T-cell (primary cell): ENCODE data around the gene ROBO1. TPM values are rescaled to one million over a fixed set of nuclear protein-coding genes. Genes with fewer than 3 reads are reported as not detected.
"Not testable (repeated sequence)": the region's sequence is repeated elsewhere in the genome, so short reads cannot be mapped to it uniquely, and the experiment has no call there.

Source experiments
- ATAC-seq, 4 experiments: fragments of 200-7000 bp in 3 of 4; fragments of 150-1000 bp in 1 of 4; cut with Tn5 transposase; replicated peaks in 1 of 4; 1 replicate in 3 of 4; 2 replicates in 1 of 4; pipeline ENCODE4 v1.10.0; 2021; ENCODE audit warnings: moderate library complexity in 3 of 4, mild to moderate bottlenecking in 2 of 4, moderate number of reproducible peaks in 1 of 4
- CTCF ChIA-PET, 2 donors: fragments of 300-600 bp; sonication (Branson Sonifier 250); formaldehyde crosslinking; loops; one replicate each; lab custom pipeline; 2022; ENCODE audit warnings: antibody characterized with exemption in 2 of 2; lab: Charles Lee
- POLR2A ChIA-PET, 2 donors: fragments of 300-600 bp; sonication (Branson Sonifier 250); formaldehyde crosslinking; loops; one replicate each; lab custom pipeline; 2022; ENCODE audit warnings: antibody characterized with exemption in 2 of 2; lab: Charles Lee
- DNase-seq, 35 experiments: peaks; one replicate each; pipeline versions ENCODE4 v3.0.0 to v3.0.0-alpha.2; 2013 to 2023
- H3K27ac ChIP-seq: one replicate; pipeline ENCODE4 v1.5.1; 2013; ENCODE audit warnings: low read length
- H3K27me3 ChIP-seq, 2 experiments: replicated peaks in 1 of 2; 1 replicate in 1 of 2; 2 replicates in 1 of 2; pipeline versions ENCODE4 v1.6.1 to v1.7.0; 2013; ENCODE audit warnings: low read length in 1 of 2, mixed read lengths in 1 of 2; ENCODE audit not compliant: control insufficient read depth in 2 of 2, insufficient read depth in 2 of 2; ENCODE audit errors: extremely low read depth in 1 of 2
- H3K36me3 ChIP-seq, 2 donors: 1 replicate in 1 of 2; 2 replicates in 1 of 2; pipeline versions ENCODE4 v1.6.1 to v1.7.0; 2013; ENCODE audit warnings: low read length in 1 of 2; ENCODE audit not compliant: control insufficient read depth in 2 of 2, insufficient read depth in 1 of 2; ENCODE audit errors: extremely low read depth in 1 of 2
- H3K4me1 ChIP-seq, 2 experiments: 1 replicate in 1 of 2; 2 replicates in 1 of 2; pipeline versions ENCODE4 v1.6.1 to v1.7.0; 2013; ENCODE audit warnings: low read length in 2 of 2, mixed read lengths in 1 of 2; ENCODE audit not compliant: insufficient read depth in 2 of 2, control insufficient read depth in 1 of 2; ENCODE audit errors: extremely low read depth in 1 of 2
- H3K4me3 ChIP-seq, 2 donors: 1 replicate in 1 of 2; 2 replicates in 1 of 2; pipeline versions ENCODE4 v1.5.1 to v1.7.0; 2013; ENCODE audit warnings: mild to moderate bottlenecking in 2 of 2, low read length in 1 of 2, moderate library complexity in 1 of 2; ENCODE audit not compliant: control insufficient read depth in 1 of 2; ENCODE audit errors: extremely low read depth in 1 of 2
- H3K9me3 ChIP-seq: 2 replicates; pipeline ENCODE4 v1.7.0; 2013
- H3K27ac Mint-ChIP-seq, 2 donors: one replicate each; pipeline ENCODE4 v1.8.0; 2020 to 2021; ENCODE audit warnings: mild to moderate bottlenecking in 2 of 2, mixed read lengths in 2 of 2
- H3K27me3 Mint-ChIP-seq, 2 donors: one replicate each; pipeline ENCODE4 v1.8.0; 2021 to 2022; ENCODE audit warnings: mixed read lengths in 2 of 2
- H3K36me3 Mint-ChIP-seq: one replicate; pipeline ENCODE4 v1.8.0; 2021; ENCODE audit warnings: mixed read lengths
- H3K4me1 Mint-ChIP-seq, 3 donors: one replicate each; pipeline ENCODE4 v1.8.0; 2020 to 2022; ENCODE audit warnings: mixed read lengths in 3 of 3, mild to moderate bottlenecking in 1 of 3
- H3K4me3 Mint-ChIP-seq, 3 donors: one replicate each; pipeline ENCODE4 v1.8.0; 2020 to 2022; ENCODE audit warnings: mild to moderate bottlenecking in 3 of 3, mixed read lengths in 3 of 3, moderate library complexity in 3 of 3
- H3K9me3 Mint-ChIP-seq, 3 donors: one replicate each; pipeline ENCODE4 v1.8.0; 2020 to 2022; ENCODE audit warnings: mixed read lengths in 3 of 3
- WGBS: methylation state at CpG from one replicate; pipeline ENCODE4 v1.1.5; 2013; ENCODE audit warnings: missing lambda C conversion rate; ENCODE audit not compliant: insufficient coverage; 5-methylcytosine and 5-hydroxymethylcytosine counted together
- total RNA-seq, 35 experiments: library from RNA in 6 of 35; stranded (reverse) in 6 of 35; fragments of 120-200 nt in 1 of 35; gene quantifications; one replicate each; pipeline versions ENCODE4 v1.2.1 to v1.2.4 and lab custom pipeline; 2013 to 2026

ROBO1 gene
- total RNA-seq, 5 donors from 2014 or later (not counting 1 experiment from before 2014, with no cell fraction given), result 0.20 to 2.4 (median 1.7) TPM

DNA sequence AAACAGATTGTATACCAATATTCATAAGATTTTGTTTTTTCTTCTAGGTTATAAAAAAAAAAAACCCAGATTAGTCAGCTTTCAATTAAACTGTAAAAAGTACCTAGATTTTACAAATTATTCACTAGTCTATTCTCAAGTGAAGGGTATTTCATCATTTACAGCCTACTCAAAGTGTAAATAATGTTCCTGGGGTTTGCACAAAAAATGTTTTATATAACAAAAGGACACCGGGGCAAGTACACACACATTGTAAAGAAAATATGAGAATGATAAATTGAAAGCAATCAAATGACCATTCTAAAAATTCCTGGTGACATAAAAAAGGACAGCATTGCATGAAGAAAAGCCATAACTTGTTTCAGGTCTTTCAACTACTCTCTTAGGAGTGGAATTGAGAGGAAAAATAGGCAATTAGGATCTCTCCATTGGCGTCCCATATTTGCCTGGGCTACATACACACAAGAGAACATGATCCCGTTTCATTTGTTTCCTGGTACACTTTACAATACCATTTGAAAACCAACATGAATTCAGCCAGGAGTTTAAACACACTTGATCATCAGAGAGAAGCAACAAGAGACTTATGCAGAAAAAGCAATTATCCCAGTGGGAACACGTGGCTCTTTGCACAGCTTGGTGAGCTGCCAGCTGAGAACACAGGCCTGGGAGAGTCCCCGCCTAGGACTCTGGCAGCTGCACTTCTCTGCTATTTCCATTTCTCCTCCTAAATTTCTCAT is 1039.2 kb downstream of the ROBO1 start:
- Histone ChIP-seq H3K9me3 (no peaks in the 10 kb centered on the region), H3K27me3 (no peaks in the 10 kb centered on the region), H3K4me1 (peaks cover 0 to 5% of the 10 kb centered on the region in 2 experiments), H3K4me3 (no peak overlapping the region), H3K36me3 (no peaks in the 10 kb centered on the region), H3K27ac (no peak overlapping the region)
- Mint-ChIP-seq H3K27me3 (no peaks in the 10 kb centered on the region), H3K27ac (no peak overlapping the region), H3K4me3 (no peak overlapping the region), H3K36me3 (no peaks in the 10 kb centered on the region), H3K4me1 (no peaks in the 10 kb centered on the region), H3K9me3 (peaks cover 0 to 16% (median 4%) of the 10 kb centered on the region in 3 donors)
- WGBS, result 78% methylated on average over 1 of the region's 5 CpGs
- CTCF ChIA-PET, result no interaction called here
- ATAC-seq (no peak), DNase-seq (no peak)
- POLR2A ChIA-PET, result interaction anchor here in 1 of 2 donors (0.6 kb wide), 1 partner anchor 1648 kb away, joined by 6 read pairs; no protein-coding TSS in a partner anchor

DNA sequence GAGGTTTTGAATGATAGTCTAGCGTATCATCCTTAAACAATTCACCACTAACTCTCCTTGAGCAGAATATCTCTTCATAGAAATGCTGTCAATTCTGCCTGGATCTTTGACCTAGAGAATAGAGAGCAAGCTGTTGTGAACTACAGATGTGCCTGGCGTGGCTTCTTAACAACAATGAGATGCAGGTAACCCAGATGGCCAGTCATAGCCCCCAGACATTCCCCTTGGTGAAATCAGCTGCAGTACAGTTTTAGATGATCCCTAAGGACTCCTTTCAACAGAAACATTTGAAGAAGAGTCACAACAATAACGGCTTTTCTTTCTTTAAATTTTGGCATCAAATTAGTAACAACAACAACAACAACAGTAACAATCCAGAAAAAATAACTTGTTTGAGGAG is 1041.3 kb downstream of the ROBO1 start:
- ATAC-seq (no peak), DNase-seq (no peak)
- POLR2A ChIA-PET, result no interaction called here
- peaks cover 0 to 5% of the 10 kb centered on the region in 2 experiments for H3K4me1 ChIP-seq
- no peaks in the 10 kb centered on the region for H3K36me3 ChIP-seq
- H3K36me3 Mint-ChIP-seq, result no peaks in the 10 kb centered on the region
- no peaks in the 10 kb centered on the region for H3K27me3 Mint-ChIP-seq
- H3K27ac ChIP-seq, result no peak overlapping the region
- no peaks in the 10 kb centered on the region for H3K9me3 ChIP-seq
- no peak overlapping the region for H3K4me3 Mint-ChIP-seq
- 56% methylated on average over 1 of the region's 3 CpGs for WGBS
- no peak overlapping the region for H3K27ac Mint-ChIP-seq
- no peaks in the 10 kb centered on the region for H3K4me1 Mint-ChIP-seq
- no peak overlapping the region for H3K4me3 ChIP-seq
- H3K27me3 ChIP-seq, result no peaks in the 10 kb centered on the region
- H3K9me3 Mint-ChIP-seq, result peaks cover 0 to 16% (median 4%) of the 10 kb centered on the region in 3 donors
- CTCF ChIA-PET, result no interaction called here

DNA sequence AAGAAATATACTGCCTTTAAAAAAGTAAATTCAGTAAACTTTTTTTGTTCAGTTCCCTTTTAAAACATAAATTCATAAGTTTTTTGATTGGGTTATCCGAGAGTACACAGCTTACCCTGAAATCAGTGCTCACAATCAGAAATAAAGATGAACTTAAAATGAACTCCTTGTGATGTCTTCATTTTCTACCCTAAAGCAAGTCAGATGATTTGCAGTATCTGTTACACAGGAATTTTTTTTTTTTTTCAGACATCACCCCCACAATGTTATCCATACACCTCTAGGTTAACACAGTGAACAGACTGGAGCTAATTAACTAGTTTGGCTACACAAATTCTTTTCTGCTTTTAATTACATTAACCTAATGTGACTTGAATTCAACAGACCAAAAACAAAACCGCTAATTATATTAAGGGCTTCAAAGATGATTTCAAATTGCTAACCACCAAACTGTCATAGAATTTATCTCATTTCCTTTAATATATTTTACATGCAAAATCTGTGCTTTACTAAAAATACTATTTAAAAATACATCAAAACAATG is 1042.0 kb downstream of the ROBO1 start:
- Mint-ChIP-seq H3K4me1 (no peaks in the 10 kb centered on the region), H3K27ac (no peak overlapping the region), H3K27me3 (no peaks in the 10 kb centered on the region), H3K9me3 (peaks cover 0 to 16% (median 4%) of the 10 kb centered on the region in 3 donors), H3K4me3 (no peak overlapping the region), H3K36me3 (no peaks in the 10 kb centered on the region)
- no peaks in the 10 kb centered on the region for H3K36me3 ChIP-seq
- ATAC-seq (no peak), DNase-seq (no peak)
- no peaks in the 10 kb centered on the region for H3K27me3 ChIP-seq
- WGBS, result no CpG with 5 or more reads among the region's 2 CpGs
- H3K4me1 ChIP-seq, result peaks cover 0 to 5% of the 10 kb centered on the region in 2 experiments
- no peak overlapping the region for H3K4me3 ChIP-seq
- ChIA-PET POLR2A (no interaction called here), CTCF (no interaction called here)
- H3K27ac ChIP-seq, result no peak overlapping the region
- no peaks in the 10 kb centered on the region for H3K9me3 ChIP-seq

DNA sequence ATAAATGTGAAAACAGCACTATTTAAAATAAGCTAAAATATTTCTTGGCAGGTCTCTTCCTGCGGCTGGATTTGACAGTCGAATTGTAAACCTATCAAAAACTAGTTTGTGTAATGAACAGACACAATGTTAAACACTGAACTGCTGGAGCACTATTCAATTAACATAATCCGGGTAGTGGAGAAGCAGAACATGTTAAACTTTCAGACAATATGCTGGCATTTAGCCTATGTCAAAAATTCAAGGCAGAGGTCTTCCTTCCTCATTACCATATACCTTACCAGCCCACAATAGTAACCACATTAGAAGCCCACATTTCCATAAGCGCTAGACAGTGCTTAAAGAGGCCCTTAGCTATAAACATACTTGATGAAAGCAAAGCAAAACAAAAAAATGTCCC is 1042.9 kb downstream of the ROBO1 start:
- POLR2A ChIA-PET, result no interaction called here
- peaks cover 0 to 5% of the 10 kb centered on the region in 2 experiments for H3K4me1 ChIP-seq
- no peaks in the 10 kb centered on the region for H3K27me3 ChIP-seq
- Mint-ChIP-seq H3K4me3 (no peak overlapping the region), H3K27me3 (no peaks in the 10 kb centered on the region), H3K36me3 (no peaks in the 10 kb centered on the region), H3K27ac (no peak overlapping the region), H3K9me3 (peaks cover 0 to 16% (median 4%) of the 10 kb centered on the region in 3 donors), H3K4me1 (no peaks in the 10 kb centered on the region)
- H3K36me3 ChIP-seq, result no peaks in the 10 kb centered on the region
- no peaks in the 10 kb centered on the region for H3K9me3 ChIP-seq
- ATAC-seq, result no peak
- CTCF ChIA-PET, result no interaction called here
- no peak for DNase-seq
- WGBS, result no CpG with 5 or more reads among the region's 4 CpGs
- no peak overlapping the region for H3K27ac ChIP-seq
- no peak overlapping the region for H3K4me3 ChIP-seq

DNA sequence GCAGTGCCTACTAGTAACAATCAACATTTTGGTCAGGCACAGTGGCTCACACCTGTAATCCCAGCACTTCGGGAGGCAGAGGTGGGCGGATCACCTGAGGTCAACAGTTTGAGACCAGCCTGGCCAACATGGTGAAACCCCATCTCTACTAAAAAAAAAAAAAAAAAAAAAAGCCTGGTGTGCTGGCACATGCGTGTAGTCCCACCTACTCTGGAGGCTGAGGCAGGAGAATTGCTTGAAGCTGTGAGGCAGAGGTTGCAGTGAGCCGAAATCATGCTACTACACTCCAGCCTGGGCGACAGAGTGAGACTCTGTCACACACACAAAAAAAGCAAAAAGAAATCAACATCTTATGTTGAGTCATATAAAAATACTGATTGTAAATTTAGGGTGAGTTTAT is 1043.4 kb downstream of the ROBO1 start:
- H3K4me1 Mint-ChIP-seq, POLR2A ChIA-PET, H3K27ac Mint-ChIP-seq, H3K27me3 Mint-ChIP-seq, H3K4me3 Mint-ChIP-seq, H3K36me3 Mint-ChIP-seq, H3K9me3 ChIP-seq, ATAC-seq, H3K27me3 ChIP-seq, CTCF ChIA-PET, H3K4me3 ChIP-seq, DNase-seq, H3K36me3 ChIP-seq, H3K4me1 ChIP-seq, H3K27ac ChIP-seq: not testable (repeated sequence)
- peaks cover 0 to 16% (median 4%) of the 10 kb centered on the region in 3 donors for H3K9me3 Mint-ChIP-seq
- no CpG with 5 or more reads among the region's 5 CpGs for WGBS

DNA sequence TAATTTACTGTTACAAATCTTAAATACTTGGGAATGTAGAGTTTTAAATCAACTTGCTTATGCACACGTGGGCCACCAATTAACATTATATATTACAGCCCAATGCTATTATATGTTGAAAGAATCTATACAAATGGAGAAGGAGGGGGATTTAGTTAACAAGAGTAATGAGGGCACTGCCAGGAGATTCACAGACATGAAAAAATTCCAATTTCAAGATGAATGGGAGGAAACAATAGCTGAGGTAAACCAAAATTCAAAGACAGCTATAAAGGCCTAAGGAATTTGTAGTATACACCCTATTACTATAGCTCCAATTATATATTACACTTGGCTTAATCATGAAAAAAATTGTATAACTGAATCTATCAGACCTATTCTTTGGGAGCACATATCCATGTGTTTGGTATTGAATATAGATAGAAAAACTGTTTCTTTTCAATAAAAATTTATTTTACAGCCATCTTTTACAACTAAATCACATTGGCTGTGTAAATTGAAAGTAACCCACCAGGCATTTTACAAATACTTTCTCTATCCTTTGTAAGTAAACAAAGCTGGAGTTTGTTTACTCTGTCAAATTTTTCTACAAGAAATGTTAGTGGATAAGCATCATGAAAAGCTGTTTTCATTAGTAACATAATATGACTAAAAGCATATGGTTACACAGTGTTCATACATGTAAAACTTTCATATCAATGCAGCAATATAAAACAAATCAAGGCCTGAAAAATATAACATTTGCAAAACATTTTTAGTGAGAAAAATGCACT is 1045.8 kb downstream of the ROBO1 start:
- no peak overlapping the region for H3K4me3 Mint-ChIP-seq
- no peak overlapping the region for H3K27ac ChIP-seq
- no peak for DNase-seq
- no peaks in the 10 kb centered on the region for H3K27me3 ChIP-seq
- no peaks in the 10 kb centered on the region for H3K27me3 Mint-ChIP-seq
- ATAC-seq, result no peak
- no peak overlapping the region for H3K27ac Mint-ChIP-seq
- no peaks in the 10 kb centered on the region for H3K9me3 ChIP-seq
- H3K36me3 ChIP-seq, result no peaks in the 10 kb centered on the region
- no peak overlapping the region for H3K4me3 ChIP-seq
- ChIA-PET CTCF (no interaction called here), POLR2A (no interaction called here)
- H3K4me1 Mint-ChIP-seq, result no peaks in the 10 kb centered on the region
- H3K36me3 Mint-ChIP-seq, result no peaks in the 10 kb centered on the region
- WGBS, result no CpG with 5 or more reads among the region's 1 CpG
- peaks cover 0 to 5% of the 10 kb centered on the region in 2 experiments for H3K4me1 ChIP-seq
- H3K9me3 Mint-ChIP-seq, result peaks cover 3 to 8% (median 7%) of the 10 kb centered on the region in 3 donors
